K562 (cell line): Measurements from ENCODE around the gene AQP5.

Source experiments
- ADNP ChIP-seq: fragments of 200-800 bp; sonication (Bioruptor generic); IDR thresholded peaks from 2 replicates; pipeline ENCODE4 v1.6.1; 2016; ENCODE audit warnings: missing genetic modification characterization, missing compliant biosample characterization
- POLR2A ChIP-seq: fragments of 450-650 bp; conservative IDR thresholded peaks from 2 replicates; pipeline ENCODE4 v1.6.1; 2016

GRCh38 chr12:49973361-49973830 lies 11.7 kb downstream of the AQP5 start:
- no peak for TF ChIP-seq ADNP (tag)
- TF ChIP-seq POLR2A = no peak
